ENCODE results near the gene ZNF181. TPM values are rescaled to one million over a fixed set of nuclear protein-coding genes. Genes with fewer than 3 reads are reported as not detected.
"Not testable (repeated sequence)": the region's sequence is repeated elsewhere in the genome, so short reads cannot be mapped to it uniquely, and the experiment has no call there.

Gene ZNF181
- total RNA-seq (10 to 100 TPM in 1 of 6 donors, 1 to 10 TPM in 5; 5.7 to 10.1 (median 7.5) TPM), polyA plus RNA-seq (10 to 100 TPM in 1 of 2 donors, 1 to 10 TPM in 1; 5.3 to 12.1 TPM)

- Histone ChIP-seq H3K9me3 (peaks cover 0 to 3% (median 0%) of the 10 kb centered on the region in 4 donors), H3K36me3 (peaks cover 0 to 17% (median 8%) of the 10 kb centered on the region in 3 donors), H3K4me1 (peaks cover 0 to 18% (median 6%) of the 10 kb centered on the region in 3 donors), H3K27ac (peak within 1 kb of the TSS; percentile 98 to 100 (median 100)), H3K4me3 (peak within 1 kb of the TSS; percentile 67 to 88 (median 76)), H3K27me3 (no peaks in the 10 kb centered on the region)
- ATAC-seq, result peak; percentile 88 to 96 (median 89)
- DNase-seq, result peak; percentile 86 to 93 (median 90)
- no peak for FAIRE-seq
- intact Hi-C loops (cut with DNase I), result no loop called here
- 0 to 1% methylated on average over 67 of the region's 67 CpGs for WGBS, 2 donors
- no peak for TF ChIP-seq CTCF (IDR thresholded peaks at IDR 0.05)
Observed at GRCh38 chr19:34733746-34734536, at the start of gene ZNF181. Gene ZNF181, plus strand, starts transcription at chr19:34734243. Its CDS starts 795 bp downstream, at chr19:34735038.

DNA sequence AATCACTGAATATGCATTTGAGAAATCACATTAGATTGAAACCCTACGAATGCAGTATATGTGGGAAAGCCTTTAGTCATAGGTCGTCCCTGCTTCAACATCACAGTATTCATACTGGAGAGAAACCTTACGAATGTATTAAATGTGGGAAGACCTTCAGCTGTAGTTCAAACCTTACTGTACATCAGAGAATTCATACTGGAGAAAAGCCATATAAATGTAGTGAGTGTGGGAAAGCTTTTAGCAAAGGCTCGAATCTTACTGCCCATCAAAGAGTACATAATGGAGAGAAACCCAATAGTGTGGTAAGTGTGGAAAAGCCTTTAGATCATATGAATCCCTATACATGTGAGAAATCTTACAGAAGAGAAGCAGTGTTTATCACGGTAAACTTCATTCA lies 48.8 kb upstream of the ZNF181 start:
- FAIRE-seq; H3K4me1 ChIP-seq; intact Hi-C loops (cut with DNase I); DNase-seq; H3K9me3 ChIP-seq; ATAC-seq; H3K27ac ChIP-seq; H3K4me3 ChIP-seq; H3K27me3 ChIP-seq: not testable (repeated sequence)
- H3K36me3 ChIP-seq, result peaks cover 3 to 37% (median 24%) of the 10 kb centered on the region in 3 donors
- 76 to 86% methylated on average over 5 of the region's 5 CpGs for WGBS, 2 donors

DNA sequence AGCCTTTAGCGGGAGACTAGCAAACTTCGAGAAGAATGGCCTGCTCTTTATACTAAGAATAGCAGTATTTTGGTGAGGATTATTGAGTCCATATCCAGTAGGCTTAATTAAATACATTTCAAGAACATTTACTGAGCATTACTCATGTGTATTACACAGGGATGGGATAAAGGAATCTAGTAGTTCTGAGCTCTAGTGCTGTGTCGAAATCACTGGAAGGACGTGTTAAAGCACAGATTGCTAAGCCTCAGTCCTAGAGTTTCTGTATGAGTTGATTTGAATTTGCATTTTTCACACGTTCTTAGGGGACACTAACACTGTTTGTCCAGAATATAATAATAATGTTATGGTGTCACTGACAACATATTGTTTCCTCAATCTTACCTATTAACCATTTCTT lies 47.6 kb upstream of the ZNF181 start:
- no peak overlapping the region for H3K4me3 ChIP-seq
- H3K9me3 ChIP-seq, result no peaks in the 10 kb centered on the region
- no peaks in the 10 kb centered on the region for H3K27me3 ChIP-seq
- no peak for FAIRE-seq
- peaks cover 4 to 7% (median 7%) of the 10 kb centered on the region in 3 donors for H3K4me1 ChIP-seq
- ATAC-seq, result no peak
- DNase-seq, result no peak
- TF ChIP-seq CTCF (IDR thresholded peaks at IDR 0.05), result no peak
- H3K27ac ChIP-seq, result no peak overlapping the region
- intact Hi-C loops (cut with DNase I), result no loop called here
- 87 to 94% methylated on average over 5 of the region's 5 CpGs for WGBS, 2 donors
- H3K36me3 ChIP-seq, result peaks cover 3 to 28% (median 16%) of the 10 kb centered on the region in 3 donors

GRCh38 chr19:34687348-34687747 lies 46.7 kb upstream of the ZNF181 start:
- Histone ChIP-seq H3K4me3 (no peak overlapping the region), H3K27ac (no peak overlapping the region), H3K9me3 (no peaks in the 10 kb centered on the region), H3K36me3 (peaks cover 3 to 24% (median 10%) of the 10 kb centered on the region in 3 donors), H3K4me1 (peaks cover 4 to 7% (median 7%) of the 10 kb centered on the region in 3 donors), H3K27me3 (no peaks in the 10 kb centered on the region)
- 35 to 42% methylated on average over 2 of the region's 2 CpGs for WGBS, 2 donors
- intact Hi-C loops (cut with DNase I), result no loop called here
- peak; percentile 69 to 82 (median 74) for ATAC-seq
- FAIRE-seq, result no peak
- TF ChIP-seq CTCF (IDR thresholded peaks at IDR 0.05), result no peak
- peak in 1 of 6 donors; percentile 63 for DNase-seq

DNA sequence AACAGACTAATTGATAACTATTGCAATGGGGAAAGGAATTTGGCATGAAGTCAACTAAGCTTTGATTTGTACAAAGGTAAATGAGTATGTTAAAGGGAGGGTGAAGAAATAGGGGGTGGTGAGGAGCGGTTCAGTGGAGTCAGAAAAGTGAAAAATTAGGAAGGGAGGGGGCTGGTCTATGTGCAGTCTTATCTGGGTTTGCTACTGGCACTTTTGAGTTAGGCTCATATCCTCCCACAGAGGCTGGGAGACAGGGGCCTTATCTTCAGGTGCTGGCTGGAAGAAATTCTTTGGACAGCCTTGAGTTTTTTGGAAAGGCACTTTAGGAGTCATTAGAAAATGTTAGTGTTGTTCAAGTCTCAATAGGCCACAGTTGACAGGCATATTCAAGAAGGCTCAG lies 45.5 kb upstream of the ZNF181 start:
- Histone ChIP-seq H3K27ac (no peak overlapping the region), H3K9me3 (no peaks in the 10 kb centered on the region), H3K4me3 (no peak overlapping the region), H3K27me3 (no peaks in the 10 kb centered on the region), H3K4me1 (peaks cover 7 to 12% (median 11%) of the 10 kb centered on the region in 3 donors), H3K36me3 (peaks cover under 1 to 14% (median 3%) of the 10 kb centered on the region in 3 donors)
- intact Hi-C loops (cut with DNase I), result no loop called here
- no peak for TF ChIP-seq CTCF (IDR thresholded peaks at IDR 0.05)
- DNase-seq (no peak), ATAC-seq (peak; percentile 23 to 59 (median 43)), FAIRE-seq (no peak)
- WGBS, 2 donors, result 0 to 10% methylated on average over 1 of the region's 1 CpG

Data from pancreas (tissue), 10 donors.